ENCODE measurements around the gene SORBS1. TPM values are rescaled to one million over a fixed set of nuclear protein-coding genes. Genes with fewer than 3 reads are reported as not detected.

The SORBS1 gene
- total RNA-seq, 1 experiment from 2014 or later: 2.7 TPM

DNA sequence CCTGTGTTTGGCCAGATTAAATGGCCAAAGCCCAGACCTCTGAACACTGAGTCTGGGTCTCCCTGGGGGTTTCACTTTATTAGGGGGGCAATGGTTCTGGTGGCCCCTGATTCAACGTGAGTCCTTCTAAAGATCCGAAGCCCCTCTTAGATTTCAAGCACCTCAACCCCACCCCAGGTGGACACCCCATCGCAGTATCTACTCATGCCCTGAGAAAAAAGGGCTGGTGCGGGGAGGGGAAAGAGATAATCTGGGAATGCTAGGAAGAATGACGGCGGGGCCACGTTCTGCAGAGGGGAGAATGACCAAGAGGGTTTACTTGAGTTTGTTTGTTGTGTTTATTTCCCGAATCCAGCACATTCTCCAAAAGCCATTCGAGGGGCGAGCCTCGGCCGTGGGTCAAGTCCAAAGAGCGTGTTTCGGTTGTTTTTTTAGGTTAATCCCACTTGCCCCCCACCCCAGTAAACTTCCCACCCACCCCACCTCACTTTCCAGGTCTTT is 271.2 kb downstream of the SORBS1 start:
- in situ Hi-C loops (cut with HindIII; ENCODE audit: low pct_unique_long_range_greater_than_20kb, low sequenced_read_pairs): no loop called here
- no peak for DNase-seq (ENCODE audit: low read depth)

DNA sequence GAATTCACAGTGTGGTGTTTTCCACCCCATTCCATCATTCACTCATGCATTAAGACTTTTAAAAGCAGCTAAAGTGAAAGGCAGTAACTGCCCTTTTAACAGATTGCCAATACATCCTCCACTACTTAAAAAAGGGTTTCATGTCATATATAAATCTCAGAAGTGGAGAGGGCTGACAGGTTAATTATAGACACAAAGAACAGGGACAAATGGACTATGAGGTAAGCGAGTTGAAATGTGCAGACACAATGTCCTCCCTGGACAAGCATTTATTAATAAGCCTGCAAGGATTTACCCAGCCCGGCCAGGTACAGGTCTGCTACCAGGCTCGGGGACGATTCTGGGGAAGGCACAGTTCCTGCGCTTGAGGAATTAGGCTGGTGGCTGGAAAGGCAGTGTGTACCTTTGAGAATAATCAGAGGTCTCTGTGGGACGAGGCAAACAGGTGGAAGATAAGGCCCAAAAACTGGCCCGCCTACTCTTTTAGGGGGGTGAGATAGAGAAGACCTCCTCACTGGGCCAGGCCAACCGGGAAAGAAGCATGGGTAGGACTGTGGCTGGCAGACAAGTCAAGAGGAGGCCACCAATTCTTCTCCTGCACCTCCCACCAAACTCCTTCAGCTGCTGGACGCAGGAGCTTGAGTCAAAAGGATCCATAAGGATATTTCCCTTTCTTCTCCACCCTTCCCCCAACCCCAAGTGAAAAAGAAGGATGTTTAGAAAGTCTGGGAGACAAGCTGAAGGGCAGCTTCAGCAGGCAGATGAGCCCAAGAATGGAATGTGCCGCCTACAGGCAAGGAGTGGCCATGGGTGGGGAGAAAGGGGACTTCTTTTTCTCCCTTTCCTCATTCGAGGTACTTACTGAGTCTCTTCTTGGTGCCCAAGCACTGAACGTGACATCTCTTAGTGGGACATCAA is 271.9 kb downstream of the SORBS1 start:
- DNase-seq (ENCODE audit: low read depth): peak; percentile 43
- in situ Hi-C loops (cut with HindIII; ENCODE audit: low pct_unique_long_range_greater_than_20kb, low sequenced_read_pairs): no loop called here

DNA sequence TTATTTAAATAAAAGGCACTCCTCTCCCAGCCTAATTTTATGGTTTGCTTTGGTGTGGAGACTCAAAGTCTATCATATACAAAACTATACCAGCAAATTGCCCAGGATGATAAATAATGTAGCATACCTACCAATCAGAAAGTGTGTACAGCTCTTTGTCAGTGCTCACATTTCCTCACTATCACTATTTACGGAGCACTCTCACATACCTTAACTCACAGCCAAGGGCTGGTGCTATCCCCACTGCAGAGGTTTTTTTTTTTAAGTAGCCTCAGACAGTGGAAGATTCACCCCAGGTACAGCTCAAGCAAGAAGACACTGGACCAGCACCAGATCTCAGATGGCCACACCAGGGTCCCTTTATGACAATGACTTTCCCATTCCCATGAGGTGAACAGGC is 272.9 kb downstream of the SORBS1 start:
- in situ Hi-C loops (cut with HindIII; ENCODE audit: low pct_unique_long_range_greater_than_20kb, low sequenced_read_pairs): no loop called here
- DNase-seq (ENCODE audit: low read depth): no peak

- in situ Hi-C loops (cut with HindIII; ENCODE audit: low pct_unique_long_range_greater_than_20kb, low sequenced_read_pairs): no loop called here
Observed at GRCh38 chr10:95287281-95287680, 273.9 kb downstream of the SORBS1 start.

GRCh38 chr10:95286707-95287106 is 274.5 kb downstream of the SORBS1 start:
- no peak for DNase-seq (ENCODE audit: low read depth)
- in situ Hi-C loops (cut with HindIII; ENCODE audit: low pct_unique_long_range_greater_than_20kb, low sequenced_read_pairs): no loop called here

More at GRCh38 chr10:95287281-95287680, 273.9 kb downstream of the SORBS1 start:
- no peak for DNase-seq (ENCODE audit: low read depth)

DNA sequence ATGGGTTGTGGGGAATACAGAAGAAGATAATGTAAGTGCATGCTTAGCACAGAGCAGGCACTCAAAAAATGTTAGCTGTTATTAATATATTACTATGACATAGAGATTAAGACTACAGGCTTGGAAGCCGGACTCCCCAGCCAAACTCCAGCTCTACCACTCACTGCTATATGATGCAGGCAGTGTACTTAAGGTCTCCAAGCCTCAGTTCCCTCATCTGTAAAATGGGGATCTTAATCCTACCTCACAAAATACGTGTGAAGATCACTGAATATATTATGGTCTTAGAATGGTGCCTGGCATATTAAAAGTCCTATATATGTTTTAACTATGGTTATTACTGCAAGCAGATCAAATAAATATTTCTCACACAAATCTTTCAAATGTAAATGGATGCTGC is 275.6 kb downstream of the SORBS1 start:
- in situ Hi-C loops (cut with HindIII; ENCODE audit: low pct_unique_long_range_greater_than_20kb, low sequenced_read_pairs): no loop called here
- DNase-seq (ENCODE audit: low read depth): no peak

DNA sequence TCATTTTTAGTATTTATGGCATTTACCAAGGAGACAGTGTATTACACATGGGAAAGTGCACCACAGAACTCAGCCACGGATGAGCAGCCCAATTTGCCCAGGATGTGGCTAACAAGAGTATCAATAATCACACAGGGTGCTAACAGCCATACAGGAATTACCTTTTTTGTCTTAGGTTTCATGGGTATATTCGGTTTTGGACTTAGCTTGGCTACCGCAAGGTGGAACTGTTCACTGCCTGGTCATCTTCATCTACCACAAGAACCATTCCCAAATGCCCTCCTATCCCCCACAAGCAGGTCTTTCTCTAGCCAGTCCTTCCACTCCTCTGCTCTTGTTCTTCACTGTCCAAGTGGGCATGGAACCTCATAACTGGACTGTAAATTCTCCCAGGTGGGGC is 276.4 kb downstream of the SORBS1 start:
- no peak for DNase-seq (ENCODE audit: low read depth)
- in situ Hi-C loops (cut with HindIII; ENCODE audit: low pct_unique_long_range_greater_than_20kb, low sequenced_read_pairs): no loop called here

GRCh38 chr10:95282107-95282506 is 279.1 kb downstream of the SORBS1 start:
- in situ Hi-C loops (cut with HindIII; ENCODE audit: low pct_unique_long_range_greater_than_20kb, low sequenced_read_pairs): no loop called here
- DNase-seq (ENCODE audit: low read depth): no peak

GRCh38 chr10:95281206-95281605 is 280.0 kb downstream of the SORBS1 start:
- in situ Hi-C loops (cut with HindIII; ENCODE audit: low pct_unique_long_range_greater_than_20kb, low sequenced_read_pairs): no loop called here
- no peak for DNase-seq (ENCODE audit: low read depth)

DNA sequence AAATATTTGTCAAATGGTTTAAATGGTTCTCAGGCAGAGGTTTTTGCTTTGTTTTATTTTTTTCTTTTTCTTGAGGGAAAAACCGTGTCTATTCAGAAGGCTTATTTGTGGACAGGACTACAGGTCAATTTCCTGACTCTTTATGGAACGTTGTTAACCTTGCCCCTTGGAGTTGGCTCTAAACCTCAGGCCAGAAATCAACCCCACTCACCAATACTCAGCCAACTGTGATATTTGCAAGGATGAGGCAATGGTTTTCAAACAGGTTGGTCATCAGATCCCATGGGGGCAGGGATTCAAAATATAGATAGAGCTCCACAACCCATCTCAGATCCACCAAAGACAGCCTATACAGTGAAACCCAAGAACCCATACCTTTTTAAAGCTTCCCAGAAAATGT is 280.5 kb downstream of the SORBS1 start:
- in situ Hi-C loops (cut with HindIII; ENCODE audit: low pct_unique_long_range_greater_than_20kb, low sequenced_read_pairs): no loop called here
- no peak for DNase-seq (ENCODE audit: low read depth)

- DNase-seq (ENCODE audit: low read depth): no peak
- in situ Hi-C loops (cut with HindIII; ENCODE audit: low pct_unique_long_range_greater_than_20kb, low sequenced_read_pairs): no loop called here
Observed at GRCh38 chr10:95279042-95279820, 281.9 kb downstream of the SORBS1 start.

- in situ Hi-C loops (cut with HindIII; ENCODE audit: low pct_unique_long_range_greater_than_20kb, low sequenced_read_pairs): no loop called here
- DNase-seq (ENCODE audit: low read depth): no peak
Observed at GRCh38 chr10:95278061-95278988, 282.8 kb downstream of the SORBS1 start.

- no peak for DNase-seq (ENCODE audit: low read depth)
- in situ Hi-C loops (cut with HindIII; ENCODE audit: low pct_unique_long_range_greater_than_20kb, low sequenced_read_pairs): no loop called here
Observed at GRCh38 chr10:95277614-95278013, 283.6 kb downstream of the SORBS1 start.

- in situ Hi-C loops (cut with HindIII; ENCODE audit: low pct_unique_long_range_greater_than_20kb, low sequenced_read_pairs): no loop called here
- DNase-seq (ENCODE audit: low read depth): no peak
Observed at GRCh38 chr10:95277201-95277570, 284.0 kb downstream of the SORBS1 start.

- no peak for DNase-seq (ENCODE audit: low read depth)
- in situ Hi-C loops (cut with HindIII; ENCODE audit: low pct_unique_long_range_greater_than_20kb, low sequenced_read_pairs): no loop called here
Observed at GRCh38 chr10:95276367-95277200, 284.6 kb downstream of the SORBS1 start.

GRCh38 chr10:95275726-95276366 is 285.3 kb downstream of the SORBS1 start:
- no peak for DNase-seq (ENCODE audit: low read depth)
- in situ Hi-C loops (cut with HindIII; ENCODE audit: low pct_unique_long_range_greater_than_20kb, low sequenced_read_pairs): no loop called here
